Transverse colon (tissue), 3 donors: Measurements from ENCODE around the gene RAPGEF4.

ENCODE experiments used
- CTCF ChIP-seq, 5 experiments: fragments of 200-600 bp in 3 of 5; fragments of 450-650 bp in 2 of 5; sonication (generic) in 3 of 5; IDR thresholded peaks; 1 replicate in 2 of 5; 2 replicates in 3 of 5; pipeline ENCODE4 v1.5.1; 2016 to 2017; ENCODE audit warnings: antibody characterized with exemption in 5 of 5, inconsistent platforms in 3 of 5, mild to moderate bottlenecking in 2 of 5, moderate library complexity in 1 of 5
- EP300 ChIP-seq: sonication (generic); formaldehyde crosslinking; IDR thresholded peaks from one replicate; pipeline ENCODE4 v1.6.1; 2017; ENCODE audit warnings: antibody characterized with exemption, low read depth
- POLR2A ChIP-seq: fragments of 450-650 bp; IDR thresholded peaks from one replicate; pipeline ENCODE4 v1.6.1; 2016; ENCODE audit warnings: antibody characterized with exemption, mild to moderate bottlenecking, moderate library complexity

GRCh38 chr2:172724724-172725123, 10.9 kb upstream of the RAPGEF4 start:
- TF ChIP-seq CTCF (IDR thresholded peaks at IDR 0.05): no peak
- no peak for TF ChIP-seq POLR2A
- no peak for TF ChIP-seq EP300
